Sigmoid colon (tissue), 7 donors: ENCODE measurements around the gene DDOST. TPM values are rescaled to one million over a fixed set of nuclear protein-coding genes. Genes with fewer than 3 reads are reported as not detected.

Source experiments
- DNase-seq: peaks from one replicate; pipeline ENCODE4 v3.0.0-alpha.2; 2019
- H3K27ac ChIP-seq, 4 donors: fragments of 200-600 bp; sonication (generic); one replicate each; pipeline ENCODE4 v1.5.1; 2016 to 2019; ENCODE audit warnings: mild to moderate bottlenecking in 1 of 4
- H3K27me3 ChIP-seq, 3 donors: fragments of 200-600 bp; sonication (generic); one replicate each; pipeline ENCODE4 v1.5.1; 2019; ENCODE audit warnings: mild to moderate bottlenecking in 1 of 3
- H3K36me3 ChIP-seq, 4 donors: fragments of 200-600 bp; sonication (generic); one replicate each; pipeline ENCODE4 v1.5.1; 2016 to 2019
- H3K4me1 ChIP-seq, 4 donors: fragments of 200-600 bp; sonication (generic); one replicate each; pipeline ENCODE4 v1.5.1; 2017 to 2019
- H3K4me3 ChIP-seq, 4 donors: fragments of 200-600 bp; sonication (generic); one replicate each; pipeline ENCODE4 v1.5.1; 2017 to 2019; ENCODE audit warnings: mild to moderate bottlenecking in 2 of 4, moderate library complexity in 1 of 4
- H3K9me3 ChIP-seq, 4 donors: fragments of 200-600 bp in 3 of 4; sonication (generic) in 3 of 4; one replicate each; pipeline versions ENCODE4 v1.5.1 to v1.6.1; 2013 to 2019
- CTCF ChIP-seq, 4 experiments: fragments of 450-650 bp in 3 of 4; fragments of 200-600 bp in 1 of 4; IDR thresholded peaks; one replicate each; pipeline ENCODE4 v1.5.1; 2016 to 2019; ENCODE audit warnings: antibody characterized with exemption in 4 of 4, mild to moderate bottlenecking in 3 of 4, moderate library complexity in 2 of 4
- EP300 ChIP-seq, 4 donors: sonication (generic); formaldehyde crosslinking; IDR thresholded peaks; one replicate each; pipeline ENCODE4 v1.6.1; 2017; ENCODE audit warnings: antibody characterized with exemption in 4 of 4
- POLR2A ChIP-seq, 2 donors: fragments of 450-650 bp; IDR thresholded peaks; one replicate each; pipeline ENCODE4 v1.6.1; 2016; ENCODE audit warnings: antibody characterized with exemption in 2 of 2, mild to moderate bottlenecking in 2 of 2, moderate library complexity in 2 of 2
- POLR2AphosphoS5 ChIP-seq, 4 donors: sonication (generic); formaldehyde crosslinking; IDR thresholded peaks; one replicate each; pipeline ENCODE4 v1.6.1; 2017; ENCODE audit warnings: antibody characterized with exemption in 4 of 4
- WGBS, 2 donors: extraction: QIAGEN DNeasy Blood & Tissue Kit; methylation state at CpG; one replicate each; pipeline ENCODE4 v1.1.7; 2013; 5-methylcytosine and 5-hydroxymethylcytosine counted together
- intact Hi-C: fragments of 100-400 bp; cut with DNase I; formaldehyde crosslinking; loops from one replicate; pipeline ENCODE4 v1.15.1; 2023
- polyA plus RNA-seq, 3 donors: library from polyadenylated mRNA; stranded (reverse); fragments of 200-250 nt; gene quantifications; one replicate each; pipeline ENCODE4 v1.2.3, GENCODE V29; 2013
- total RNA-seq, 4 donors: library from RNA; depleted of rRNA; stranded (reverse); fragments of >200 nt; gene quantifications; one replicate each; pipeline ENCODE4 v1.1.0, GENCODE V29; 2016
- donor health status: healthy with polysubstance abuse.
- donor health status: Bipolar disorder and iron deficiency.
- donor health status: healthy.

DDOST gene
- total and polyA plus RNA-seq, 7 donors: 61.3 to 243 (median 88.5) TPM

GRCh38 chr1:20700636-20701215 lies 39.6 kb upstream of the DDOST start:
- no peak for TF ChIP-seq POLR2AphosphoS5 (IDR thresholded peaks at IDR 0.05)
- TF ChIP-seq POLR2A (IDR thresholded peaks at IDR 0.05): no peak
- no peak for TF ChIP-seq EP300 (IDR thresholded peaks at IDR 0.05)
- no peak for TF ChIP-seq CTCF (IDR thresholded peaks at IDR 0.05)
- WGBS, 2 donors: 70 to 81% methylated on average over 17 of the region's 17 CpGs

GRCh38 chr1:20699558-20699957 lies 38.4 kb upstream of the DDOST start:
- Histone ChIP-seq H3K9me3 (no peaks in the 10 kb centered on the region), H3K27me3 (no peaks in the 10 kb centered on the region), H3K36me3 (no peaks in the 10 kb centered on the region), H3K4me3 (no peak overlapping the region), H3K27ac (no peak overlapping the region), H3K4me1 (peaks cover 0 to 33% (median 27%) of the 10 kb centered on the region in 4 donors)
- intact Hi-C loops: loop anchor here (5.0 kb wide), 2 partner anchors 88 to 478 kb away; partner anchors contain the start of genes EIF4G3 and HP1BP3
- TF ChIP-seq EP300 (IDR thresholded peaks at IDR 0.05): no peak
- no peak for TF ChIP-seq POLR2AphosphoS5 (IDR thresholded peaks at IDR 0.05)
- no peak for TF ChIP-seq POLR2A (IDR thresholded peaks at IDR 0.05)
- TF ChIP-seq CTCF (IDR thresholded peaks at IDR 0.05): no peak
- DNase-seq: no peak
- WGBS, 2 donors: 85 to 90% methylated on average over 9 of the region's 9 CpGs

More at GRCh38 chr1:20700636-20701215, 39.6 kb upstream of the DDOST start:
- H3K36me3 ChIP-seq: no peaks in the 10 kb centered on the region
- no peak for DNase-seq
- no peaks in the 10 kb centered on the region for H3K9me3 ChIP-seq
- intact Hi-C loops: no loop called here
- peaks cover 0 to 33% (median 27%) of the 10 kb centered on the region in 4 donors for H3K4me1 ChIP-seq
- H3K4me3 ChIP-seq: no peak overlapping the region
- H3K27me3 ChIP-seq: no peaks in the 10 kb centered on the region
- no peak overlapping the region for H3K27ac ChIP-seq

GRCh38 chr1:20698195-20698910 lies 37.2 kb upstream of the DDOST start:
- Histone ChIP-seq H3K4me1 (peaks cover 0 to 33% (median 27%) of the 10 kb centered on the region in 4 donors), H3K27ac (peak overlapping the region; percentile 80 to 92 (median 88)), H3K9me3 (no peaks in the 10 kb centered on the region), H3K4me3 (no peak overlapping the region), H3K27me3 (no peaks in the 10 kb centered on the region), H3K36me3 (no peaks in the 10 kb centered on the region)
- 82 to 88% methylated on average over 18 of the region's 18 CpGs for WGBS, 2 donors
- intact Hi-C loops: loop anchor here (5.0 kb wide), 2 partner anchors 89 to 479 kb away; partner anchors contain the start of genes EIF4G3 and HP1BP3
- TF ChIP-seq EP300 (IDR thresholded peaks at IDR 0.05) (no peak), POLR2AphosphoS5 (IDR thresholded peaks at IDR 0.05) (no peak), CTCF (IDR thresholded peaks at IDR 0.05) (no peak), POLR2A (IDR thresholded peaks at IDR 0.05) (no peak)
- no peak for DNase-seq

- peak overlapping the region; percentile 80 to 92 (median 88) for H3K27ac ChIP-seq
- intact Hi-C loops: loop anchor here (1.0 to 5.0 kb wide), 3 partner anchors 36 to 480 kb away; partner anchors contain the start of genes EIF4G3 and HP1BP3
- TF ChIP-seq POLR2A (IDR thresholded peaks at IDR 0.05): no peak
- TF ChIP-seq EP300 (IDR thresholded peaks at IDR 0.05): no peak
- TF ChIP-seq CTCF (IDR thresholded peaks at IDR 0.05): no peak
- TF ChIP-seq POLR2AphosphoS5 (IDR thresholded peaks at IDR 0.05): no peak
- DNase-seq: no peak
- peaks cover 0 to 33% (median 27%) of the 10 kb centered on the region in 4 donors for H3K4me1 ChIP-seq
- no peaks in the 10 kb centered on the region for H3K36me3 ChIP-seq
- no peaks in the 10 kb centered on the region for H3K9me3 ChIP-seq
- H3K4me3 ChIP-seq: peak overlapping the region in 2 of 4 donors; percentile 62
- no peaks in the 10 kb centered on the region for H3K27me3 ChIP-seq
- WGBS, 2 donors: 81 to 88% methylated on average over 12 of the region's 12 CpGs
Observed at GRCh38 chr1:20697563-20697962, 36.4 kb upstream of the DDOST start.
